ENCODE data around the gene DOCK4. TPM values are rescaled to one million over a fixed set of nuclear protein-coding genes. Genes with fewer than 3 reads are reported as not detected.

The DOCK4 gene
- polyA plus RNA-seq, 1 donor (not counting 4 experiments of a cell fraction or from before 2014, with no cell fraction given), result 13.9 TPM

GRCh38 chr7:111997546-111997945 lies 208.7 kb downstream of the DOCK4 start:
- DNase-seq (ENCODE audit: low read depth, low spot score) (no peak), FAIRE-seq (no peak)
- no peak for TF ChIP-seq EZH2 (IDR thresholded peaks at IDR 0.05; ENCODE audit: low read length)
- TF ChIP-seq, protein P1, sequence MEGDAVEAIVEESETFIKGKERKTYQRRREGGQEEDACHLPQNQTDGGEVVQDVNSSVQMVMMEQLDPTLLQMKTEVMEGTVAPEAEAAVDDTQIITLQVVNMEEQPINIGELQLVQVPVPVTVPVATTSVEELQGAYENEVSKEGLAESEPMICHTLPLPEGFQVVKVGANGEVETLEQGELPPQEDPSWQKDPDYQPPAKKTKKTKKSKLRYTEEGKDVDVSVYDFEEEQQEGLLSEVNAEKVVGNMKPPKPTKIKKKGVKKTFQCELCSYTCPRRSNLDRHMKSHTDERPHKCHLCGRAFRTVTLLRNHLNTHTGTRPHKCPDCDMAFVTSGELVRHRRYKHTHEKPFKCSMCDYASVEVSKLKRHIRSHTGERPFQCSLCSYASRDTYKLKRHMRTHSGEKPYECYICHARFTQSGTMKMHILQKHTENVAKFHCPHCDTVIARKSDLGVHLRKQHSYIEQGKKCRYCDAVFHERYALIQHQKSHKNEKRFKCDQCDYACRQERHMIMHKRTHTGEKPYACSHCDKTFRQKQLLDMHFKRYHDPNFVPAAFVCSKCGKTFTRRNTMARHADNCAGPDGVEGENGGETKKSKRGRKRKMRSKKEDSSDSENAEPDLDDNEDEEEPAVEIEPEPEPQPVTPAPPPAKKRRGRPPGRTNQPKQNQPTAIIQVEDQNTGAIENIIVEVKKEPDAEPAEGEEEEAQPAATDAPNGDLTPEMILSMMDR (optimal IDR thresholded peaks at IDR 0.05 in 1 of 3, IDR thresholded peaks at IDR 0.05 in 1 of 3, conservative IDR thresholded peaks at IDR 0.05 in 1 of 3; ENCODE audit: extremely low read depth in 1 of 3, insufficient read depth in 2 of 3, low read length in 3 of 3), result no peak

GRCh38 chr7:111992601-111993000 lies 213.6 kb downstream of the DOCK4 start:
- no peak overlapping the region for H3K4me2 ChIP-seq (ENCODE audit: control insufficient read depth, extremely low read depth, insufficient read depth, low read depth, low read length)
- peaks cover 3 to 4% of the 10 kb centered on the region in 2 experiments for H3K36me3 ChIP-seq (ENCODE audit: control insufficient read depth in 2 of 2, extremely low read depth in 1 of 2, insufficient read depth in 2 of 2, low read length in 2 of 2)
- H3K4me3 ChIP-seq (ENCODE audit: control insufficient read depth in 2 of 3, extremely low read depth in 1 of 3, insufficient read depth in 2 of 3, low read depth in 1 of 3, low read length in 3 of 3), result no peak overlapping the region
- no peaks in the 10 kb centered on the region for H3K9me3 ChIP-seq (ENCODE audit: control insufficient read depth, low read depth, low read length)
- H3K79me2 ChIP-seq (ENCODE audit: control insufficient read depth, insufficient read depth, low read length), result no peaks in the 10 kb centered on the region
- TF ChIP-seq, protein P1 (optimal IDR thresholded peaks at IDR 0.05 in 1 of 3, IDR thresholded peaks at IDR 0.05 in 1 of 3, conservative IDR thresholded peaks at IDR 0.05 in 1 of 3; ENCODE audit: extremely low read depth in 1 of 3, insufficient read depth in 2 of 3, low read length in 3 of 3), result no peak
- no peak for TF ChIP-seq EZH2 (IDR thresholded peaks at IDR 0.05; ENCODE audit: low read length)
- dilution Hi-C loops (cut with MboI; ENCODE audit: extremely low pct_ligation_motif_present, low sequenced_read_pairs), result no loop called here
- no peaks in the 10 kb centered on the region for H4K20me1 ChIP-seq (ENCODE audit: control insufficient read depth, extremely low read depth, insufficient read depth, low read length)
- H2AFZ ChIP-seq (ENCODE audit: control insufficient read depth, low read length), result no peak overlapping the region
- FAIRE-seq (no peak), DNase-seq (ENCODE audit: low read depth, low spot score) (no peak)
- H3K9me1 ChIP-seq (ENCODE audit: control insufficient read depth, extremely low read depth, insufficient read depth, low read length), result no peaks in the 10 kb centered on the region
- H3K4me1 ChIP-seq (ENCODE audit: control insufficient read depth, extremely low read depth, insufficient read depth, low read length), result peaks cover 3% of the 10 kb centered on the region
- no peak overlapping the region for H3K27ac ChIP-seq (ENCODE audit: control insufficient read depth, insufficient read depth, low read length)
- H3K27me3 ChIP-seq (ENCODE audit: control insufficient read depth, extremely low read depth, insufficient read depth, low read length), result no peaks in the 10 kb centered on the region
- H3K9ac ChIP-seq (ENCODE audit: control insufficient read depth, extremely low read depth, insufficient read depth, low read length), result no peak overlapping the region

More at GRCh38 chr7:111997546-111997945, 208.7 kb downstream of the DOCK4 start:
- Histone ChIP-seq H3K9ac (ENCODE audit: control insufficient read depth, extremely low read depth, insufficient read depth, low read length) (no peak overlapping the region), H3K4me3 (ENCODE audit: control insufficient read depth in 2 of 3, extremely low read depth in 1 of 3, insufficient read depth in 2 of 3, low read depth in 1 of 3, low read length in 3 of 3) (no peak overlapping the region), H3K9me3 (ENCODE audit: control insufficient read depth, low read depth, low read length) (no peaks in the 10 kb centered on the region), H2AFZ (ENCODE audit: control insufficient read depth, low read length) (no peak overlapping the region), H3K27ac (ENCODE audit: control insufficient read depth, insufficient read depth, low read length) (no peak overlapping the region), H3K27me3 (ENCODE audit: control insufficient read depth, extremely low read depth, insufficient read depth, low read length) (no peaks in the 10 kb centered on the region), H3K9me1 (ENCODE audit: control insufficient read depth, extremely low read depth, insufficient read depth, low read length) (no peaks in the 10 kb centered on the region), H3K36me3 (ENCODE audit: control insufficient read depth in 2 of 2, extremely low read depth in 1 of 2, insufficient read depth in 2 of 2, low read length in 2 of 2) (no peaks in the 10 kb centered on the region), H4K20me1 (ENCODE audit: control insufficient read depth, extremely low read depth, insufficient read depth, low read length) (no peaks in the 10 kb centered on the region), H3K79me2 (ENCODE audit: control insufficient read depth, insufficient read depth, low read length) (no peaks in the 10 kb centered on the region), H3K4me1 (ENCODE audit: control insufficient read depth, extremely low read depth, insufficient read depth, low read length) (peaks cover 13% of the 10 kb centered on the region), H3K4me2 (ENCODE audit: control insufficient read depth, extremely low read depth, insufficient read depth, low read depth, low read length) (no peak overlapping the region)
- dilution Hi-C loops (cut with MboI; ENCODE audit: extremely low pct_ligation_motif_present, low sequenced_read_pairs), result no loop called here
